ENCODE data around the gene CSPG5.

GRCh38 chr3:47612178-47612577, 33.5 kb upstream of the CSPG5 start:
- TF ChIP-seq CTCF (IDR thresholded peaks at IDR 0.05) = no peak
- TF ChIP-seq ZFX (IDR thresholded peaks at IDR 0.05; ENCODE audit: borderline replicate concordance) = no peak
